IPS-18c (cell line): ENCODE data around the gene BSCL2.
"Not testable (repeated sequence)": the region's sequence is repeated elsewhere in the genome, so short reads cannot be mapped to it uniquely, and the experiment has no call there.

ENCODE experiments used
- H3K4me3 ChIP-seq: 2 replicates; pipeline ENCODE4 v1.7.0; 2013; ENCODE audit warnings: low read depth, mild to moderate bottlenecking, low read length, moderate library complexity; ENCODE audit not compliant: insufficient read depth
- H3K9me3 ChIP-seq: one replicate; pipeline ENCODE4 v1.6.1; 2013; ENCODE audit warnings: mild to moderate bottlenecking, low read length, moderate library complexity; ENCODE audit not compliant: control insufficient read depth, insufficient read depth

Gene BSCL2

DNA sequence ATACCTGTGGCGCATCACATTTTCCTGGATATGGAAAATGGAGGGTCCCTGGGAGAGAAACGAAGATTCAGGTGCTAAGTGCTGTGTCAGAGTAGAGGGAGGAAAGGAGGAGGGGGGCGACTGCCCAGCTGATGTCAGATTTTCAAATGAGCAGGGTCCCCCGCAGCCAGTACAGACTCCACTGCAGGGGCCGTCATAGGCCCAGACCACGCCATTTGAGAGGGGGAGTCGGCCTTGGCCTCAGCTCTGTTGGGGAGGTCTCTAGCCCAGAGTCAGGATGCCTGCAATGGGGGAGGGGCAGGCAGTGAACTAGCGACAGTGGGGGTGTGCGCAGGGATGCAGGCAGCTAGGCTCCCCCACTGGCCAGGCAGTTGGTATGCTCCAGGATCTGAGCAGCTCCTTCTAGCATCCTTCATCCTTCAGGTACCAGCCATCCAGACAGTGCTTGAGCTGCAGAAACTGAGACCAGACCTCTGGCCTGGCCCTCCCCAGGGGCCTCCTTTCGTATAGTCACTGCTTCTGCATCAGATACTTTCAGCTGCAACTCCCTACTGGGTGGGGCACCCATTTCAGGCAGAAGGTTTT lies at the start of gene BSCL2, which contains the start of gene GNG3:
BSCL2 (minus strand) TSS at position 148 of the 585 bp plus-strand sequence. CDS start 229 bp downstream, outside the sequence.
GNG3 (plus strand) TSS at position 400 of the 585 bp plus-strand sequence. CDS start 620 bp downstream, outside the sequence.
- Histone ChIP-seq H3K9me3 (no peaks in the 10 kb centered on the region), H3K4me3 (peak within 1 kb of the TSS; percentile 63)

DNA sequence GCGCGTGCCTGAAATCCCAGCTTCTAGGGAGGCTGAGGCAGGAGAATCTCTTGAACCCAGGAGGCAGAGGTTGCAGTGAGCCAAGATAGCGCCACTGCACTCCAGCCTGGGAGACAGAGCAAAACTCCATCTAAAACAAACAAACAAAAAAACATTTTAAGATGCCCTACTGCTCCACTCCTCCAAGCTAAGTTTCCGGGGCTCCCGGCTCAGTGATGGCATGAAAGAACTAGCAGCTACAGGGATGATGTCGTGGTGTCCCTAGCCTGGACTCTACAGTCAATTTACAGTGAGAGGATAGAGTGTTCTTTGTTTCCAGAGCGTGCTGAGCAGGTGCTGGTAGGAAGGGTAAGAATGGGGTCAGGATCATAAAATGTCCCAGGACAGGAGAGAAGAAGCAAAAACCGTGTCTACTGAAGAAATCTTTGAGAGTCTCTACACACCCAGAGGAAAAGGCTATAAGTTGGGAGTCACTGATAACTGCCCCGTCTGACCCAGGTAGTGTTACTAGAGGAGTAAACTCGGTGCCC lies 47.9 kb upstream of the BSCL2 start:
- no peak overlapping the region for H3K4me3 ChIP-seq
- H3K9me3 ChIP-seq, result no peaks in the 10 kb centered on the region

DNA sequence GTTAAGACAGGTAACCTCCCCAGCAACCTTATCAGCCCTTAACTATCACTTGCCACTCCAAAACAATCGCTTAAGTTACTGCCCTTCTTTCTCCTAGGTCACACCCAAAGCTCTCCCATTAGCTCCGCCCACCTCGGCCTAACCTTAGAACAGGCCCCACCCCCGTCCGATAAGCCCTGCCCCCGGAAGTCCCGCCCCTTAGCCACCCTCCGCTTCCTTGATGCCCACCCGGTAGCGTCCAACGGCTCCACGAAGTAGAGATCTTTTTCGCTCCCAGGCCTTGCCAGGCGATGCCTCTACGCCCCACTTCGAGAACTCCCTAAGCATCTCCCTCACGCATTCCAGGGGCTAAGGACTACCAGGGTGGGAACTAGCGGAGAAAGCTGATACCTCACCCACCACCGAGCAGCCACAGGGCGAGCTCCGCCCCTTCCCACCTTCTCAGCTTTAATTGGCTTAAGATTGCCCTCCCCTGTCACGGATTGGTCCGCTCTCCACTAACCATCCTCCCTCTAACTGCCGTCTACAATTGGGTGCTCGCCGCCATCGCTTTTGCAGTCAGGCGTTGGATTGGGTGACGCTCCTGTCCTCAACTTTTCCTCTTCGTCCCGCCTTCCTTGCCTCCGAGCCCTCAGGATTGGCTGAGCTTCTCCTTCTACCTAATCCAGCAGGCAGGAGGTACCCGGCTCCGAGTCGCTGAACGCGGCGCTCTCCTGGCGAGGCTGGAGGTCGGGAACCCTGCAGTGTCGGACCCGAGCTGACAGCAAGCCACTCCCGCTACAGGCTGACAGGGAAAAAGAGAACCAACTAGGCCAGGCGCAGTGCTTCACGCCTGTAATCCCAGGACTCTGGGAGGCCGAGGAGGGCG lies 46.7 kb upstream of the BSCL2 start, which contains the start of gene ZBTB3:
ZBTB3 (minus strand) TSS at position 425 of the 868 bp plus-strand sequence. CDS start 496 bp downstream, outside the sequence.
- H3K9me3 ChIP-seq, result no peaks in the 10 kb centered on the region
- peak within 1 kb of the TSS; percentile 99 for H3K4me3 ChIP-seq

DNA sequence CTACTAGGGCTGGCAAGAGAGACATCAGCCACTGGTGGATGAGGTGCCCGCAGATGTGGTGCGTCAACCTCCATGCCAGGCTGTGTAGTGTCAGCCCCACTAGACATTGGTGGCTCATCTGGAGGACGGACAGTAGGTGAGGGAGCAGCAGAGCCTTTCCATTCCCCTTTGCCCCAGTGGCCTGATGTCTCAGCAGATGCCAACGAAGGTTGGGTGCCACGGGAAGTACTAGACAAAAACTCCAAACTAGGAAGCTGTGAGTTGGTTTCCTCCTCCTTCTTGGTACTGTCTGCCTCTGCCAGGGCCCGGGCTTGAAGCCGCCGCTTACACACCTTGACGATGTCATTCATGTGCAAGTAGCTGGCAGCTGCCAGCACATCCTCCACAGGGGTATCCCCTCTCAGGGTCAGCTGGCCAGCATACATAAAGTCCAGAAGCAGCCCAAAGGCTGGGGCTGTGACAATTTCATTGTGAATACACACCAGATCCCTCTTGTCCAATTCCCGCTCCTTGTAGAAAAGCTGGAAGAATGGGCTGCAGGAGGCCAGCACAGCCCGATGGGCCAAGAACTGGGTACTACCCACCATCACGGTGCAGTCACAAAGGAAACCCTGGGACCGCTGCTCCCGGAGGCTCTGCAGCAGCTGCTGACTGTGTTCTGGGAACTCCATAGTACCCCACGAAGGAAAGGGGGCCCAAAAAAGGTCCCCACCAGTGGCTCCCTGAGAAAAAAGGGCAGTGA lies 45.9 kb upstream of the BSCL2 start:
- no peaks in the 10 kb centered on the region for H3K9me3 ChIP-seq
- peak overlapping the region; percentile 99 for H3K4me3 ChIP-seq

DNA sequence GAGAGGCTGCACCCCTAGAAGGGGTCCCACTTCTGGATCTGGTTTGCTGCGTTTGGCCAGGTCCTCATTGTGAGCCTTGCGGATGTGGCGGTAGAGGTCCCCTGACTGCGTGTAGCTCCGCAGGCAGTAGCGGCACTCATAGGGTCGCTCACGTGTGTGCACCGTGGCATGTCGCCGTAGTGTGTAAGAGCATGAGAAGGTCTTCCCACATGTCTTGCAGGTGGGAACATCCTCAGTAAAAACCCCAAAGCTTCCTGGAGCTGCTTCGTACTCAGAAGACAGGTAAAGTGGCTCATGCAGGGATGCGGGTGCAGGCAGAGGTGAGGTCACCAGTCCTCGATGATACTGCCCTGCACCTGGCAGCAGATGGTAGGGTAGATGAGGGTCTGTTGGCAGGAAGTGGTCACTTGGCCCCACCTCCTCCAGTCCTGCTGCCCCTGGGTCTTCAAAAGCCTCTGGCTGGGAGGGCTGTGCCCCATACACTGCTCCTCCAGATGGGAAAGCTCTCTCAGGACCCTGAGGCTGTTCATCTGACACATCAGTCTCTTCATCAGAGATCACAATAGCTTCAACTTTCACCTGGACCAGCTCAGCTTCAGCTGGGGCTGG lies 45.1 kb upstream of the BSCL2 start:
- Histone ChIP-seq H3K4me3 (no peak overlapping the region), H3K9me3 (no peaks in the 10 kb centered on the region)

DNA sequence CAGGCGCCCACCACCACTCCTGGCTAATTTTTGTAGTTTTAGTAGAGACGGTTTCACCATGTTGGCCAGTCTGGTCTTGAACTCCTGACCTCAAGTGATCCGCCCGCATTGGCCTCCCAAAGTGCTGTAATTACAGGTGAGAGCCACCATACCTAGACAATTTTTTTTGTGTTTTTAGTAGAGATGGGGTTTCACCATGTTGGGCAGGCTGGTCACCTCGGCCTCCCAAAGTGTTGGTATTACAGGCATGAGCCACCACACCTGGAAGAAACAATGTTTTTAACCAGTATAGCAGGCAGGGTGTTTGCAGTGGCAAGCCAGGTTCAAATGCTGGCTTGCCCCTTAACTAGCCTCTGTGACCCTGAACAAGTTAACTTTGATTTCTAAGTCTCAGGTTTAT lies 42.7 kb upstream of the BSCL2 start:
- H3K9me3 ChIP-seq, H3K4me3 ChIP-seq: not testable (repeated sequence)

DNA sequence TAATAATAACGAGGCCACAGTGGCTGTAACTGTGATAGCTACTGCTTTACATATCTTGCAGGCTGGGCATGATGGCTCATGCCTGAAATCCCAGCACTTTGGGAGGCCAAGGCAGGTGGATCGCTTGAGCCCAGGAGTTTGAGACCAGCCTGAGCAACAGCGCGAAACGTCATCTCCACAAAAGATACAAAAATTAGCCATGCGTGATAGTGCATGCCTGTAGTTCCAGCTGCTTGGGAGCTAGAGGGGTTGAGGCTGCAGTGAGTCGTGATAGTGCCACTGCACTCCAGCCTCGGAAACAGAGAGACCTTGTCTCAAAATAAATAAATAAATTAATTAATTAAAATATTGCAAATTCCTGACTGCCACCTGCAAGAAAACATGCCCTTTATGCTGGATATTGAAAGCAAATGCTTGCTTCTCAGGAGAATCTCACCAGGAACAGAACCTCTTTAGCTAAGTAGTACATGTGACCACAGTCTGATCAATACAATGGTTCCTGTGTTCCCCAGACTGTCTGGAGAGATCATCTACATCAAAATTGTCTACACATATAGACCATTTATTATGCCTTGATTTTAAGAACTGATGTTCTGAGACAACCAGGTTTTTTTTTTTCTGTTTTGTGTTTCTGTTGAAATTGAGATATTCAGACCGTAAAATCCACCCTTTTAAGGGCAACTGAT lies 40.4 kb upstream of the BSCL2 start:
- peaks cover 3% of the 10 kb centered on the region for H3K9me3 ChIP-seq

DNA sequence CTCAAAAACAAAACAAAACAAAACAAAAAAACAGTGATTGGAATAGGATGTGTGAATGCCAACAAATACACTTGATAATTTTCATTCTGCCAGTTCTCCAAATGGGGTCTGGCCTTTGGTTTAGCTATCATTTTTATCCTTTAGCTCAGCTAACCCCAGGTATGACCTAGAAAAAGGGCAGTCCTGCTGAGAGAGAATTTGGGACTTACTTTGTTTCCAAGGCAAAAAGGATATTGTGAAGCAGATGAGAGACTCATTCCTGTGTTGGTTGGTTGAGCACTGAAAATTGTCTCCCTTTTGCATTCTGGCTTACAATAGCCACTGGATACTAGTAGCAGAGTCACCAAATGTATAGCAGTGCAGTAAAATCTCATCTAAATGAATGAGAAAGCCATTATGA lies 30.0 kb upstream of the BSCL2 start:
- Histone ChIP-seq H3K4me3 (no peak overlapping the region), H3K9me3 (no peaks in the 10 kb centered on the region)

More for the DNA sequence above, 40.4 kb upstream of the BSCL2 start:
- no peak overlapping the region for H3K4me3 ChIP-seq

DNA sequence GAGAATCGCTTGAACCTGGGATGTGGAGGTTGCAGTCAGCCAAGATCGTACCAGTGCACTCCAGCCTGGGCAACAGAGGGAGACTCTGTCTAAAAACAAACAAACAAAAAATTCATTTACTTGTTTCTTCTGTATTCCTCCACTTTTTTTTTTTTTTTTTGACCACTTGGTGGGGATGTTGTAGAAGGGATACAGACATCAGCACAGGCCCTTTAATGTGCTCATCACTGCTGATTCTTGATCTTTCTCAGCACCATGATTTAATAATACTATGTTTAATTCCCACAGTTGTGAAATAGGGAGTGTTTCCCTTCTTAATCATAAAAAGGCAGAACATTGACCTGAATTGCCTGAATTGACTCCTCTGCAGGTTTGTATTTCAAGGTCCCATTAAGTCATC lies 25.6 kb upstream of the BSCL2 start:
- H3K9me3 ChIP-seq, result no peaks in the 10 kb centered on the region
- no peak overlapping the region for H3K4me3 ChIP-seq

DNA sequence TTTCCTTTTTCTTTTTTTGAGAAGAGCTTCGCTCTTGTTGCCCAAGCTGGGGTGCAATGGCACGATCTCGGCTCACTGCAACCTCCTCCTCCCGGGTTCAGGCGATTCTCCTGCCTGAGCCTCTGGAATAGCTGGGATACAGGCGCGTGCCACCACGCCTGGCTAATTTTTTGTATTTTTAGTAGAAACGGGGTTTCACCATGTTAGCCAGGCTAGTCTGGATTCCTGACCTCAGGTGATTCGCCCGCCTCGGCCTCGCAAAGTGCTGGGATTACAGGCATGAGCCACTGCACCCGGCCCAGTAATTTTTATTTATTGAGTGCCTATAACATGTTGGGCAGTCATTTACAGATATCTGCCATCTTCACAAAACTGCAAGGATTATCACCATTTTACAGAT lies 22.9 kb upstream of the BSCL2 start:
- not testable (repeated sequence) for H3K4me3 ChIP-seq, H3K9me3 ChIP-seq

DNA sequence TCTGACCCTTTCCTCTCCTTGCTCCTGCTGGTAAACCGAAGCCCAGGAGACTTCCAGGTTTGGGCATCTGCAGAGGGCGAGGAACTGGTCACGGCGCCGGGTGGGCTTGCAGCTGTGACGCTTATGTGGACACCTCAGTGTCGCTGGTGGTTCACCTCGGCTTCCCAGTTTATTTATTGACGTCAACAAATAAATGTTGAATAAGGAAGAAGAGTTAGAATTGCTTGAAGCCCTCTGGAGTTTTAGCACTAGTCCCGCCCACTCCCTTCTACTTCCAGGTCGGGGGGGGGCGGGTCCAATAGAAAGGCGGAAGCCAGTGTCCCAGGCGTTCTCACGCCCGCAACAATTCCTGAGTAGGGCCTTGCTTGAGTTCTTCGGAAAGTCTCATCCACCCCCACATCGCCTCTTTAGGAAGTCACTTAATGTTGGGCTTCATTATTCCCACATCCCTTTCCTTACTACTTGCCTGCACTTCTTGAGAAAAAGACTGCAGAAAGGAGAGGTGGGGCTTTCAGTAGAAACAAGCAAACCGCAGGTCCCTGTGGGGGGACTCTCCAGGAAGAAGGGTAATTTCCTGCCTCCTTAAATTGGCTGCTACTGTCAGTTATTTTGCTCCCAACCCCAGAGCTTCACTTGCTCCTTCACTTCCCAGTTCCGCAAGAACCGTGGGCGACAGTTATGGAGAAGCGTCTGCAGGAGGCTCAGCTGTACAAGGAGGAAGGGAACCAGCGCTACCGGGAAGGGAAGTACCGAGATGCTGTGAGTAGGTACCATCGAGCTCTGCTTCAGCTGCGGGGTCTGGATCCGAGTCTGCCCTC lies 21.2 kb upstream of the BSCL2 start, which contains the start of gene TTC9C:
TTC9C (plus strand) TSS at position 316 of the 818 bp plus-strand sequence; CDS start at position 679, 363 bp downstream.
- H3K9me3 ChIP-seq, result peaks cover 2% of the 10 kb centered on the region
- peak within 1 kb of the TSS; percentile 98 for H3K4me3 ChIP-seq

DNA sequence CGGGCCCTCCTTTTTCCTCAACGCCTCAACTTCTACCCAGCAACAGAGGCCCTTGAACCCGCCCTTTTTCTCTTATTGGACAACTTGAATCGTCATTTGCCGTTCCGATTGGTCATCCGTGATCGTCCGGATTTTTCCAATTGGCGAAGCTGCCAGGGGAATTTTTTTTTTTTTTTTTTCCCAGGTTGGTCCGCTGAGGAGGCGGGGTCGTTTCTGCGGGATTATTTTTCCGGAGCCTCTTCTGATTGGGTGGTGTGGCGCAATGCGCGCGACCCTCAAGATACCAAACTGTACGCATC lies 20.6 kb upstream of the BSCL2 start:
- H3K9me3 ChIP-seq, result peaks cover 2% of the 10 kb centered on the region
- peak overlapping the region; percentile 98 for H3K4me3 ChIP-seq

DNA sequence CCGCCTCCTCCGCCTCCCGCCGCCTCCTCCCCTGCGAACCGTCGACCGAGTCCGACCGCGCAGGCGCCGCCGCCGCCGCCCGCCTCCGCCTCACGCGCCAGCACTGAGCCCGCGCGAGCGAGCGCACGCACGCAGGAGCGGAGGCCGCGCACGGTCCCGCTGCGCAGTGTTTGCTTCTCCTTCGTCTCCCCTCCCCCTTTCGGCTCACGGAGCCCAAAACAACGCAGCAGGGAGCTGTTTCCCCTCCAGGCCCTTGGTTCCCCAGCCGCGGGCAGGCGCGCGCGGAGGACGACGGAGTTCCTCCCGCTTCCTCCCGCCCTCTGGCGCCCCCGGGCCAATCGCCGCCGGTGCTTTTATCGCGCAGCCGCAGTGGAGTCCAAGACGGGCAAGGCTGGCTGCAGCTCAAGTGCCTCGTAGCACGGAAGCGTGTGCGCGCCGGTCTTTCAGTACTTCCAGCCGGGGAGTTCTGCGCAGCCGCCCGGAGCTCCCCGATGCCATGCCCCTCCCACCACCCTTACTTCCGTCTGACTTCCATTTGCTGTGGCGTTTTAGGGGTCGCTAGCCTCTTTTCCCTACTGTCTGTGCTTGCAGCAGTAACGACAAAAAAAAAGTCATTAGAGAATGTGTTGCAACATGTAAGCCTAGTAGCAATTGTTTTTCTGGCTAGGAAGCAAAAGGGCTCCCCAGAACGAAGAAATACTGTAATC lies 20.1 kb upstream of the BSCL2 start, which contains the start of gene HNRNPUL2:
HNRNPUL2 (minus strand) TSS at position 293 of the 707 bp plus-strand sequence. CDS start 301 bp downstream, outside the sequence.
- Histone ChIP-seq H3K4me3 (peak within 1 kb of the TSS; percentile 98), H3K9me3 (peaks cover 2% of the 10 kb centered on the region)

DNA sequence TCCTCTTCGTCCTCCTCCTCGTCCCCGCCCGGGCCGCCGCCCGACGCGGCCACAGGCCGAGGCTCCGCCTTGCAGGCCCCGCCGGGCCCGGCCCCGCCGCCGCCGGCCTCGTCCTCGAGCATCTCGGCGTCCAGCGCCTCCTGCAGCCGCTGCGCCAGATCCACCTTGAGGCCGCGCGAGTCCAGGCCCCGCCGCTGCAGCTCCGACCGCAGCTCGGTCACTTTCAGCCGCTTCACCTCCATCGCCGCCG lies 19.6 kb upstream of the BSCL2 start:
- Histone ChIP-seq H3K9me3 (peaks cover 2% of the 10 kb centered on the region), H3K4me3 (peak overlapping the region; percentile 98)

DNA sequence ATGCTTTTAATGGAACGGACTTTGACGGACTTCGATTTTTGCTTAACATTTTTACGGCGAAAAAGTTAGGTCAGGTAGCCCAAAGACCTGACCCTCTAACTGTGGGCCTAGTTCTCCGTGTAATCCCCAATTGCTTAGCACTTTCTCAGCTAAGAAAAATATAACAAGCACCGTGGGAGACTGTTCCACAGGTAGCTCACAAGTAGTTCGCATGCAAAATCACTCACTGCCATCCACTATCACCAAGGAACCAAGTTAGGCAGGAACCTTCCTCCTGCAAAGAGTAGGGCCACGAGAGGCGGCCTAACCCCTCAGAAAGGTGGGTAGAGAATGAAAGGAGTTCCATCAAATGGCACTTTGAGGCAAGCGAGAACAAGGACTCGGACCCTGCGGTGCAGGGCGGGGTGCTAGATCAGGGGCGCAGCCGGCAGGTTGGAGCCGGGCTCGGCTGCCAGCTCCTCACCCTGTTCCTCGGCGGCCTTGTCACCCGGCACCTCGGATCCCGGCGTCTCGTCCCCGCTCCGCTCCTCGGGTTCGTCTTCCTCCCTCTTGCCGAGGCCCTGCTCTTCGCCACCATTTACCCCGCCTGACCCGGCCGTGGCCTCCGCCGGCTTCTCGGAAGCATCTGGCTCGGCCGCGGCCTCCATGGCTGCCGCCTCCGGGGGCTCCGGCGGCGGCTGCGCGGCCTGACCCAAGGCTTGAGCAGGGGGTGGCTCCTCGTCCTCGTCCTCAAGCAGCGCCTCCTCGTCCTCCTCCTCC lies 19.1 kb upstream of the BSCL2 start:
- peak overlapping the region; percentile 98 for H3K4me3 ChIP-seq
- H3K9me3 ChIP-seq, result peaks cover 2% of the 10 kb centered on the region
